Measurements from ENCODE around the gene HNRNPF.
"Not testable (repeated sequence)": the region's sequence is repeated elsewhere in the genome, so short reads cannot be mapped to it uniquely, and the experiment has no call there.

HNRNPF gene

GRCh38 chr10:43395571-43396060 is 13.4 kb downstream of the HNRNPF start:
- Histone ChIP-seq H3K9ac (ENCODE audit: low read length) (peak overlapping the region; percentile 100), H3K9me3 (ENCODE audit: control insufficient read depth, insufficient read depth, low read depth, low read length) (no peaks in the 10 kb centered on the region), H3K4me3 (ENCODE audit: low read depth, low read length) (peak overlapping the region; percentile 81), H3K27me3 (ENCODE audit: control insufficient read depth, insufficient read depth, low read length) (no peaks in the 10 kb centered on the region), H3K4me1 (ENCODE audit: control insufficient read depth, insufficient read depth, low read length) (peaks cover 25% of the 10 kb centered on the region), H3K36me3 (ENCODE audit: control insufficient read depth, insufficient read depth, low read length) (peaks cover 62% of the 10 kb centered on the region), H3K27ac (ENCODE audit: low read depth, low read length) (peak overlapping the region; percentile 100)

- H3K9me3 ChIP-seq (ENCODE audit: control insufficient read depth, insufficient read depth, low read depth, low read length) = no peaks in the 10 kb centered on the region
- no peak overlapping the region for H3K27ac ChIP-seq (ENCODE audit: low read depth, low read length)
- no peaks in the 10 kb centered on the region for H3K27me3 ChIP-seq (ENCODE audit: control insufficient read depth, insufficient read depth, low read length)
- H3K9ac ChIP-seq (ENCODE audit: low read length) = peak overlapping the region; percentile 100
- H3K4me1 ChIP-seq (ENCODE audit: control insufficient read depth, insufficient read depth, low read length) = peaks cover 20% of the 10 kb centered on the region
- peak overlapping the region; percentile 81 for H3K4me3 ChIP-seq (ENCODE audit: low read depth, low read length)
- H3K36me3 ChIP-seq (ENCODE audit: control insufficient read depth, insufficient read depth, low read length) = peaks cover 66% of the 10 kb centered on the region
These were observed 14.1 kb downstream of the HNRNPF start for GRCh38 chr10:43394868-43395267.

GRCh38 chr10:43393606-43394360 is 15.2 kb downstream of the HNRNPF start:
- Histone ChIP-seq H3K27me3 (ENCODE audit: control insufficient read depth, insufficient read depth, low read length) (no peaks in the 10 kb centered on the region), H3K4me1 (ENCODE audit: control insufficient read depth, insufficient read depth, low read length) (peaks cover 20% of the 10 kb centered on the region), H3K4me3 (ENCODE audit: low read depth, low read length) (no peak overlapping the region), H3K27ac (ENCODE audit: low read depth, low read length) (no peak overlapping the region), H3K9ac (ENCODE audit: low read length) (no peak overlapping the region), H3K9me3 (ENCODE audit: control insufficient read depth, insufficient read depth, low read depth, low read length) (no peaks in the 10 kb centered on the region), H3K36me3 (ENCODE audit: control insufficient read depth, insufficient read depth, low read length) (peaks cover 70% of the 10 kb centered on the region)

- not testable (repeated sequence) for H3K9ac ChIP-seq (ENCODE audit: low read length); H3K27me3 ChIP-seq (ENCODE audit: control insufficient read depth, insufficient read depth, low read length); H3K4me3 ChIP-seq (ENCODE audit: low read depth, low read length); H3K27ac ChIP-seq (ENCODE audit: low read depth, low read length); H3K9me3 ChIP-seq (ENCODE audit: control insufficient read depth, insufficient read depth, low read depth, low read length)
- Histone ChIP-seq H3K36me3 (ENCODE audit: control insufficient read depth, insufficient read depth, low read length) (peaks cover 76% of the 10 kb centered on the region), H3K4me1 (ENCODE audit: control insufficient read depth, insufficient read depth, low read length) (peaks cover 16% of the 10 kb centered on the region)
These were observed 15.8 kb downstream of the HNRNPF start for GRCh38 chr10:43393186-43393585.

- no peak overlapping the region for H3K9ac ChIP-seq (ENCODE audit: low read length)
- H3K4me1 ChIP-seq (ENCODE audit: control insufficient read depth, insufficient read depth, low read length) = peaks cover 16% of the 10 kb centered on the region
- no peaks in the 10 kb centered on the region for H3K27me3 ChIP-seq (ENCODE audit: control insufficient read depth, insufficient read depth, low read length)
- H3K27ac ChIP-seq (ENCODE audit: low read depth, low read length) = no peak overlapping the region
- H3K4me3 ChIP-seq (ENCODE audit: low read depth, low read length) = no peak overlapping the region
- H3K9me3 ChIP-seq (ENCODE audit: control insufficient read depth, insufficient read depth, low read depth, low read length) = no peaks in the 10 kb centered on the region
- H3K36me3 ChIP-seq (ENCODE audit: control insufficient read depth, insufficient read depth, low read length) = peaks cover 80% of the 10 kb centered on the region
These were observed 16.2 kb downstream of the HNRNPF start for GRCh38 chr10:43392748-43393147.

GRCh38 chr10:43391496-43391895 is 17.5 kb downstream of the HNRNPF start:
- peaks cover 93% of the 10 kb centered on the region for H3K36me3 ChIP-seq (ENCODE audit: control insufficient read depth, insufficient read depth, low read length)
- H3K27me3 ChIP-seq (ENCODE audit: control insufficient read depth, insufficient read depth, low read length) = no peaks in the 10 kb centered on the region
- no peak overlapping the region for H3K27ac ChIP-seq (ENCODE audit: low read depth, low read length)
- H3K4me1 ChIP-seq (ENCODE audit: control insufficient read depth, insufficient read depth, low read length) = peaks cover 16% of the 10 kb centered on the region
- no peak overlapping the region for H3K4me3 ChIP-seq (ENCODE audit: low read depth, low read length)
- no peaks in the 10 kb centered on the region for H3K9me3 ChIP-seq (ENCODE audit: control insufficient read depth, insufficient read depth, low read depth, low read length)
- no peak overlapping the region for H3K9ac ChIP-seq (ENCODE audit: low read length)

GRCh38 chr10:43390759-43391158 is 18.2 kb downstream of the HNRNPF start:
- Histone ChIP-seq H3K9ac (ENCODE audit: low read length) (no peak overlapping the region), H3K9me3 (ENCODE audit: control insufficient read depth, insufficient read depth, low read depth, low read length) (no peaks in the 10 kb centered on the region), H3K27ac (ENCODE audit: low read depth, low read length) (no peak overlapping the region), H3K36me3 (ENCODE audit: control insufficient read depth, insufficient read depth, low read length) (peaks cover 98% of the 10 kb centered on the region), H3K4me3 (ENCODE audit: low read depth, low read length) (no peak overlapping the region), H3K27me3 (ENCODE audit: control insufficient read depth, insufficient read depth, low read length) (no peaks in the 10 kb centered on the region), H3K4me1 (ENCODE audit: control insufficient read depth, insufficient read depth, low read length) (peaks cover 16% of the 10 kb centered on the region)

- Histone ChIP-seq H3K9me3 (ENCODE audit: control insufficient read depth, insufficient read depth, low read depth, low read length) (no peaks in the 10 kb centered on the region), H3K9ac (ENCODE audit: low read length) (no peak overlapping the region), H3K36me3 (ENCODE audit: control insufficient read depth, insufficient read depth, low read length) (peaks cover 97% of the 10 kb centered on the region), H3K27ac (ENCODE audit: low read depth, low read length) (no peak overlapping the region), H3K27me3 (ENCODE audit: control insufficient read depth, insufficient read depth, low read length) (no peaks in the 10 kb centered on the region), H3K4me3 (ENCODE audit: low read depth, low read length) (no peak overlapping the region), H3K4me1 (ENCODE audit: control insufficient read depth, insufficient read depth, low read length) (peaks cover 13% of the 10 kb centered on the region)
These were observed 18.7 kb downstream of the HNRNPF start for GRCh38 chr10:43390333-43390732.

GRCh38 chr10:43389867-43390266 is 19.1 kb downstream of the HNRNPF start:
- H3K27me3 ChIP-seq (ENCODE audit: control insufficient read depth, insufficient read depth, low read length) = no peaks in the 10 kb centered on the region
- H3K9me3 ChIP-seq (ENCODE audit: control insufficient read depth, insufficient read depth, low read depth, low read length) = no peaks in the 10 kb centered on the region
- no peak overlapping the region for H3K4me3 ChIP-seq (ENCODE audit: low read depth, low read length)
- H3K4me1 ChIP-seq (ENCODE audit: control insufficient read depth, insufficient read depth, low read length) = peaks cover 9% of the 10 kb centered on the region
- H3K27ac ChIP-seq (ENCODE audit: low read depth, low read length) = no peak overlapping the region
- H3K36me3 ChIP-seq (ENCODE audit: control insufficient read depth, insufficient read depth, low read length) = peaks cover 93% of the 10 kb centered on the region
- no peak overlapping the region for H3K9ac ChIP-seq (ENCODE audit: low read length)

- Histone ChIP-seq H3K27me3 (ENCODE audit: control insufficient read depth, insufficient read depth, low read length) (no peaks in the 10 kb centered on the region), H3K27ac (ENCODE audit: low read depth, low read length) (no peak overlapping the region), H3K4me1 (ENCODE audit: control insufficient read depth, insufficient read depth, low read length) (no peaks in the 10 kb centered on the region; the same call in 1 of the 2 replicates), H3K9me3 (ENCODE audit: control insufficient read depth, insufficient read depth, low read depth, low read length) (no peaks in the 10 kb centered on the region), H3K9ac (ENCODE audit: low read length) (no peak overlapping the region), H3K36me3 (ENCODE audit: control insufficient read depth, insufficient read depth, low read length) (peaks cover 71% of the 10 kb centered on the region), H3K4me3 (ENCODE audit: low read depth, low read length) (no peak overlapping the region)
These were observed 21.3 kb downstream of the HNRNPF start for GRCh38 chr10:43387678-43388032.

GRCh38 chr10:43386981-43387677 is 21.9 kb downstream of the HNRNPF start:
- H3K4me1 ChIP-seq (ENCODE audit: control insufficient read depth, insufficient read depth, low read length) = no peaks in the 10 kb centered on the region; the same call in 1 of the 2 replicates
- no peak overlapping the region for H3K4me3 ChIP-seq (ENCODE audit: low read depth, low read length)
- H3K36me3 ChIP-seq (ENCODE audit: control insufficient read depth, insufficient read depth, low read length) = peaks cover 66% of the 10 kb centered on the region
- H3K9me3 ChIP-seq (ENCODE audit: control insufficient read depth, insufficient read depth, low read depth, low read length) = no peaks in the 10 kb centered on the region
- no peak overlapping the region for H3K27ac ChIP-seq (ENCODE audit: low read depth, low read length)
- no peaks in the 10 kb centered on the region for H3K27me3 ChIP-seq (ENCODE audit: control insufficient read depth, insufficient read depth, low read length)
- no peak overlapping the region for H3K9ac ChIP-seq (ENCODE audit: low read length)
